GM19468 (cell line): Measurements from ENCODE around the gene CRTAP.
A peak's percentile ranks its signal among the peaks of the same experiment; 100 is the strongest.
"Not testable (repeated sequence)": the region's sequence is repeated elsewhere in the genome, so short reads cannot be mapped to it uniquely, and the experiment has no call there.

Experiments
- ATAC-seq: cut with Tn5 transposase; IDR thresholded peaks from one replicate; pipeline ENCODE4 v1.9.1; 2021; ENCODE audit warnings: mild to moderate bottlenecking, moderate library complexity, moderate number of reproducible peaks; ENCODE audit not compliant: unreplicated experiment; ENCODE audit errors: extremely low read depth

Gene CRTAP

GRCh38 chr3:33113772-33114621, at the start of gene CRTAP:
Gene CRTAP (plus strand): TSS chr3:33114014. CDS start chr3:33114078, 64 bp downstream.
- ATAC-seq: peak; percentile 69

GRCh38 chr3:33064929-33065328, 48.9 kb upstream of the CRTAP start:
- ATAC-seq: no peak

- no peak for ATAC-seq
Measured at GRCh38 chr3:33067484-33067883, 46.3 kb upstream of the CRTAP start.

GRCh38 chr3:33069862-33070261, 44.0 kb upstream of the CRTAP start:
- not testable (repeated sequence) for ATAC-seq

GRCh38 chr3:33071181-33071580, 42.6 kb upstream of the CRTAP start:
- ATAC-seq: no peak

- ATAC-seq: no peak
Measured at GRCh38 chr3:33071946-33072345, 41.9 kb upstream of the CRTAP start.

- ATAC-seq: no peak
Measured at GRCh38 chr3:33074217-33075067, 39.4 kb upstream of the CRTAP start.

- no peak for ATAC-seq
Measured at GRCh38 chr3:33075995-33076394, 37.8 kb upstream of the CRTAP start.

GRCh38 chr3:33076952-33077351, 36.9 kb upstream of the CRTAP start:
- no peak for ATAC-seq

GRCh38 chr3:33077976-33078375, 35.8 kb upstream of the CRTAP start:
- ATAC-seq: no peak

- not testable (repeated sequence) for ATAC-seq
Measured at GRCh38 chr3:33079813-33080212, 34.0 kb upstream of the CRTAP start.

- no peak for ATAC-seq
Measured at GRCh38 chr3:33081812-33082211, 32.0 kb upstream of the CRTAP start.

- ATAC-seq: no peak
Measured at GRCh38 chr3:33083958-33084357, 29.9 kb upstream of the CRTAP start.

GRCh38 chr3:33088691-33089090, 25.1 kb upstream of the CRTAP start:
- no peak for ATAC-seq

GRCh38 chr3:33089515-33089914, 24.3 kb upstream of the CRTAP start:
- ATAC-seq: peak; percentile 88

- no peak for ATAC-seq
Measured at GRCh38 chr3:33091746-33092145, 22.1 kb upstream of the CRTAP start.

GRCh38 chr3:33092496-33093254, 21.1 kb upstream of the CRTAP start:
- ATAC-seq: no peak

GRCh38 chr3:33093847-33094246, 20.0 kb upstream of the CRTAP start:
- ATAC-seq: no peak

GRCh38 chr3:33095436-33095835, 18.4 kb upstream of the CRTAP start:
- no peak for ATAC-seq

GRCh38 chr3:33096093-33096868, 17.5 kb upstream of the CRTAP start:
- peak; percentile 11 for ATAC-seq
